GM20000 (cell line): Measurements from ENCODE around the gene DNMT3A.

Experiments
- DNase-seq: peaks from one replicate; pipeline ENCODE4 v3.0.0; 2012; ENCODE audit warnings: low spot score
- CTCF ChIP-seq: IDR thresholded peaks from 2 replicates; pipeline ENCODE4 v1.5.1; 2012; ENCODE audit warnings: mild to moderate bottlenecking, control low read depth; ENCODE audit errors: extremely low read depth, missing control alignments

Gene DNMT3A

GRCh38 chr2:25249785-25250184, 91.9 kb downstream of the DNMT3A start:
- no peak for DNase-seq
- no peak for TF ChIP-seq CTCF

GRCh38 chr2:25247792-25248512, 93.8 kb downstream of the DNMT3A start:
- TF ChIP-seq CTCF = no peak
- no peak for DNase-seq

GRCh38 chr2:25246558-25247290, 95.0 kb downstream of the DNMT3A start:
- no peak for TF ChIP-seq CTCF
- DNase-seq = no peak

GRCh38 chr2:25246001-25246400, 95.7 kb downstream of the DNMT3A start:
- no peak for TF ChIP-seq CTCF
- no peak for DNase-seq

GRCh38 chr2:25245141-25245540, 96.6 kb downstream of the DNMT3A start:
- no peak for DNase-seq
- TF ChIP-seq CTCF = no peak

GRCh38 chr2:25243995-25244394, 97.7 kb downstream of the DNMT3A start:
- DNase-seq = no peak
- TF ChIP-seq CTCF = no peak

GRCh38 chr2:25241452-25241851, 100.3 kb downstream of the DNMT3A start:
- no peak for TF ChIP-seq CTCF
- DNase-seq = no peak
